NOMO-1 treated with DMSO at 0.1 percent for 48 hours (cell line): Measurements from ENCODE around the gene PDE3B.
A peak's percentile ranks its signal among the peaks of the same experiment; 100 is the strongest.
"Not testable (repeated sequence)": the region's sequence is repeated elsewhere in the genome, so short reads cannot be mapped to it uniquely, and the experiment has no call there.

Experiments used
- DNase-seq: peaks from one replicate; lab custom pipeline; 2025; ENCODE audit not compliant: unreplicated experiment; lab: John Stamatoyannopoulos, UW

PDE3B gene

GRCh38 chr11:14742849-14743559, 99.4 kb downstream of the PDE3B start:
- no peak for DNase-seq

GRCh38 chr11:14743667-14744066, 100.1 kb downstream of the PDE3B start:
- DNase-seq = not testable (repeated sequence)

- no peak for DNase-seq
Observed at GRCh38 chr11:14746857-14747395, 103.3 kb downstream of the PDE3B start.

- no peak for DNase-seq
Observed at GRCh38 chr11:14748090-14748489, 104.5 kb downstream of the PDE3B start.

GRCh38 chr11:14750911-14751310, 107.3 kb downstream of the PDE3B start:
- no peak for DNase-seq

- DNase-seq = no peak
Observed at GRCh38 chr11:14751975-14752407, 108.4 kb downstream of the PDE3B start.

- DNase-seq = no peak
Observed at GRCh38 chr11:14755140-14755539, 111.5 kb downstream of the PDE3B start.

GRCh38 chr11:14756349-14756748, 112.7 kb downstream of the PDE3B start:
- DNase-seq = no peak

- DNase-seq = not testable (repeated sequence)
Observed at GRCh38 chr11:14759300-14760012, 115.9 kb downstream of the PDE3B start.

- no peak for DNase-seq
Observed at GRCh38 chr11:14764179-14764578, 120.6 kb downstream of the PDE3B start.

GRCh38 chr11:14764579-14765527, 121.2 kb downstream of the PDE3B start:
- peak; percentile 51 for DNase-seq

GRCh38 chr11:14766585-14766984, 123.0 kb downstream of the PDE3B start:
- no peak for DNase-seq

- DNase-seq = no peak
Observed at GRCh38 chr11:14768526-14769188, 125.1 kb downstream of the PDE3B start.

- DNase-seq = no peak
Observed at GRCh38 chr11:14773755-14774154, 130.2 kb downstream of the PDE3B start.

- no peak for DNase-seq
Observed at GRCh38 chr11:14774721-14775120, 131.1 kb downstream of the PDE3B start.

- DNase-seq = no peak
Observed at GRCh38 chr11:14775897-14776296, 132.3 kb downstream of the PDE3B start.

- DNase-seq = not testable (repeated sequence)
Observed at GRCh38 chr11:14778460-14778859, 134.9 kb downstream of the PDE3B start.

- no peak for DNase-seq
Observed at GRCh38 chr11:14783788-14784187, 140.2 kb downstream of the PDE3B start.

- DNase-seq = no peak
Observed at GRCh38 chr11:14784230-14784629, 140.6 kb downstream of the PDE3B start.

GRCh38 chr11:14789879-14790484, 146.4 kb downstream of the PDE3B start:
- DNase-seq = peak; percentile 2
